SK-N-SH treated with all-trans-retinoic acid at 6 μM for 48 hours (cell line): ENCODE data around the gene SLC22A25.

ENCODE experiments used
- GLIS3 ChIP-seq: fragments of 250-450 bp; sonication (Bioruptor Pico); IDR thresholded peaks from 2 replicates; pipeline ENCODE4 v1.5.0; 2020; ENCODE audit warnings: mild to moderate bottlenecking, moderate library complexity
- OSR1 ChIP-seq: fragments of 250-450 bp; sonication (Bioruptor Pico); IDR thresholded peaks from 2 replicates; pipeline ENCODE4 v1.8.0; 2022; ENCODE audit warnings: moderate library complexity, mild to moderate bottlenecking, inconsistent platforms
- SNAI2 ChIP-seq: fragments of 250-450 bp; sonication (Bioruptor Pico); IDR thresholded peaks from 2 replicates; pipeline ENCODE4 v1.5.0; 2020; ENCODE audit warnings: mild to moderate bottlenecking, moderate library complexity
- TCF4 ChIP-seq: fragments of 250-450 bp; sonication (Bioruptor Pico); IDR thresholded peaks from 2 replicates; pipeline ENCODE4 v1.8.0; 2021; ENCODE audit warnings: mild to moderate bottlenecking, moderate library complexity, borderline replicate concordance
- ZFP30 ChIP-seq: fragments of 450-650 bp; formaldehyde crosslinking; IDR thresholded peaks from 2 replicates; pipeline ENCODE4 v1.5.0; 2022; ENCODE audit warnings: mild to moderate bottlenecking, moderate library complexity
- ZNF565 ChIP-seq: fragments of 450-650 bp; formaldehyde crosslinking; conservative IDR thresholded peaks from 2 replicates; pipeline ENCODE4 v1.5.0; 2020; ENCODE audit warnings: low read depth, mild to moderate bottlenecking, moderate library complexity
- TF ChIP-seq, protein P1 (sequence below): fragments of 250-450 bp; sonication (Bioruptor Pico); IDR thresholded peaks from 2 replicates; pipeline ENCODE4 v1.5.0; 2020; ENCODE audit warnings: mild to moderate bottlenecking, moderate library complexity

DNA sequence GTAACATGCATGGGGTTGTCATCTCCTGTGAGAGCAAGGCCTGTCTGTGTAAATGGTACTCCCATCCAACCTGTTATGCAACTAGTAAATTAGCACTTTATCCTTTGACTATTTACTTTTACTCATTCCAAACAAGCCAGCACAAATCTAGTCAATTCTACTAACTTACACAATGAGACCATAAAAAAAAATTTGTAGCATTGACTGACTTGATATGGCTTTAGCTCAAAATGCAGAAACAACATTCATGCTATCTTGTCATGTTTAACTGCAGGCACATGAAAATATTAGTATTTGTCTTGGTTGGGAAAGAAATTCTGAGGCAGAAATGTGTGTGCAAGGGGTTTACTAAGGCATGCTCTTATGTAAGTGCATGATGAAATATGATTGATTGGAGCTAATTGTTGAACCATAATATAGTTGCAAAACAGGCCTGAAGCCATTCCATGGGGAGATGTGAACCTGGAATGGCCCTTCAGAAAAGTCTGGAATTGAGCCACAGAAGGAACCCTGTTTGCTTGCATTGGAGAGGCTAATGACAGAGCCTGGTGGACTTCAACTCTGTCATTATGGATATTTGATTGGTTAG, 2.5 kb downstream of the SLC22A25 start:
- TF ChIP-seq, protein P1, sequence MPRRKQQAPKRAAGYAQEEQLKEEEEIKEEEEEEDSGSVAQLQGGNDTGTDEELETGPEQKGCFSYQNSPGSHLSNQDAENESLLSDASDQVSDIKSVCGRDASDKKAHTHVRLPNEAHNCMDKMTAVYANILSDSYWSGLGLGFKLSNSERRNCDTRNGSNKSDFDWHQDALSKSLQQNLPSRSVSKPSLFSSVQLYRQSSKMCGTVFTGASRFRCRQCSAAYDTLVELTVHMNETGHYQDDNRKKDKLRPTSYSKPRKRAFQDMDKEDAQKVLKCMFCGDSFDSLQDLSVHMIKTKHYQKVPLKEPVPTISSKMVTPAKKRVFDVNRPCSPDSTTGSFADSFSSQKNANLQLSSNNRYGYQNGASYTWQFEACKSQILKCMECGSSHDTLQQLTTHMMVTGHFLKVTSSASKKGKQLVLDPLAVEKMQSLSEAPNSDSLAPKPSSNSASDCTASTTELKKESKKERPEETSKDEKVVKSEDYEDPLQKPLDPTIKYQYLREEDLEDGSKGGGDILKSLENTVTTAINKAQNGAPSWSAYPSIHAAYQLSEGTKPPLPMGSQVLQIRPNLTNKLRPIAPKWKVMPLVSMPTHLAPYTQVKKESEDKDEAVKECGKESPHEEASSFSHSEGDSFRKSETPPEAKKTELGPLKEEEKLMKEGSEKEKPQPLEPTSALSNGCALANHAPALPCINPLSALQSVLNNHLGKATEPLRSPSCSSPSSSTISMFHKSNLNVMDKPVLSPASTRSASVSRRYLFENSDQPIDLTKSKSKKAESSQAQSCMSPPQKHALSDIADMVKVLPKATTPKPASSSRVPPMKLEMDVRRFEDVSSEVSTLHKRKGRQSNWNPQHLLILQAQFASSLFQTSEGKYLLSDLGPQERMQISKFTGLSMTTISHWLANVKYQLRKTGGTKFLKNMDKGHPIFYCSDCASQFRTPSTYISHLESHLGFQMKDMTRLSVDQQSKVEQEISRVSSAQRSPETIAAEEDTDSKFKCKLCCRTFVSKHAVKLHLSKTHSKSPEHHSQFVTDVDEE (CRISPR knock-in tag): no peak
- TF ChIP-seq ZNF565 (CRISPR knock-in tag): no peak
- no peak for TF ChIP-seq ZFP30 (CRISPR knock-in tag)
- TF ChIP-seq SNAI2 (CRISPR knock-in tag): no peak
- TF ChIP-seq OSR1 (CRISPR knock-in tag): no peak
- TF ChIP-seq TCF4 (CRISPR knock-in tag): no peak
- no peak for TF ChIP-seq GLIS3 (CRISPR knock-in tag)
